GM12872 (cell line): Measurements from ENCODE around the gene NEFH.

Experiments used
- CTCF ChIP-seq: IDR thresholded peaks from 3 replicates; pipeline ENCODE4 v1.5.1; 2011; ENCODE audit warnings: low read depth, mild to moderate bottlenecking, low read length, moderate library complexity; ENCODE audit not compliant: insufficient read depth

The NEFH gene

GRCh38 chr22:29443452-29443851, 36.6 kb upstream of the NEFH start:
- no peak for TF ChIP-seq CTCF

- TF ChIP-seq CTCF = no peak
These were observed 35.9 kb upstream of the NEFH start for GRCh38 chr22:29443861-29444792.

GRCh38 chr22:29445508-29445907, 34.5 kb upstream of the NEFH start:
- no peak for TF ChIP-seq CTCF

- no peak for TF ChIP-seq CTCF
These were observed 32.1 kb upstream of the NEFH start for GRCh38 chr22:29447906-29448305.

GRCh38 chr22:29449296-29449875, 30.6 kb upstream of the NEFH start:
- no peak for TF ChIP-seq CTCF

GRCh38 chr22:29450222-29450621, 29.8 kb upstream of the NEFH start:
- no peak for TF ChIP-seq CTCF

GRCh38 chr22:29451863-29452262, 28.2 kb upstream of the NEFH start:
- no peak for TF ChIP-seq CTCF
